K562 (cell line): ENCODE data around the gene SLC35G6.
"Not testable (repeated sequence)": the region's sequence is repeated elsewhere in the genome, so short reads cannot be mapped to it uniquely, and the experiment has no call there.

Experiments
- TEAD4 ChIP-seq, 2 experiments: sonication (generic) in 1 of 2; formaldehyde crosslinking in 1 of 2; IDR thresholded peaks; 2 replicates each; pipeline versions ENCODE4 v1.6.1 to v1.8.0; 2012 to 2022; ENCODE audit warnings: borderline replicate concordance in 1 of 2, inconsistent platforms in 1 of 2, low read length in 1 of 2, mild to moderate bottlenecking in 1 of 2, missing genetic modification reagents in 1 of 2
- TF ChIP-seq, protein P1 (sequence below): fragments of 250-450 bp; sonication (Bioruptor Pico); IDR thresholded peaks from 2 replicates; pipeline ENCODE4 v1.4.0; 2020
- TF ChIP-seq, protein P2 (sequence below), 3 experiments: IDR thresholded peaks in 2 of 3; conservative IDR thresholded peaks in 1 of 3; 2 replicates each; pipeline ENCODE4 v1.5.1; 2011 to 2012; ENCODE audit warnings: low read length in 3 of 3, mild to moderate bottlenecking in 3 of 3, control low read depth in 2 of 3, improper control_type of control experiment in 1 of 3, inconsistent platforms in 1 of 3, low read depth in 1 of 3, mixed read lengths in 1 of 3, moderate library complexity in 1 of 3; ENCODE audit not compliant: insufficient read depth in 2 of 3

DNA sequence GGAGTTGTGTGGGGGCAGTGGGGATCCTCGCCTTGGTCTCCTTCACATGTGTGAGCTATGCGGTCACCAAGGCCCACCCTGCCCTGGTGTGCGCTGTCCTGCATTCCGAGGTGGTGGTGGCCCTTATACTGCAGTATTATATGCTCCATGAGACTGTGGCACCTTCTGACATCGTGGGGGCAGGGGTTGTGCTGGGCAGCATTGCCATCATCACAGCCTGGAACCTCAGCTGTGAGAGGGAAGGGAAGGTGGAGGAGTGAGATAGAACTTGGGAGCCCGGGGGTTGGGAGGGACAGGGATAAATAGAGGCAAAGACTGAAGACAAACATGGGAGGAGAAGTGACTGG lies 1.5 kb downstream of the SLC35G6 start:
- TF ChIP-seq, protein P1, sequence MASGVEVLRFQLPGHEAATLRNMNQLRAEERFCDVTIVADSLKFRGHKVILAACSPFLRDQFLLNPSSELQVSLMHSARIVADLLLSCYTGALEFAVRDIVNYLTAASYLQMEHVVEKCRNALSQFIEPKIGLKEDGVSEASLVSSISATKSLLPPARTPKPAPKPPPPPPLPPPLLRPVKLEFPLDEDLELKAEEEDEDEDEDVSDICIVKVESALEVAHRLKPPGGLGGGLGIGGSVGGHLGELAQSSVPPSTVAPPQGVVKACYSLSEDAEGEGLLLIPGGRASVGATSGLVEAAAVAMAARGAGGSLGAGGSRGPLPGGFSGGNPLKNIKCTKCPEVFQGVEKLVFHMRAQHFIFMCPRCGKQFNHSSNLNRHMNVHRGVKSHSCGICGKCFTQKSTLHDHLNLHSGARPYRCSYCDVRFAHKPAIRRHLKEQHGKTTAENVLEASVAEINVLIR (CRISPR knock-in tag): not testable (repeated sequence)
- TF ChIP-seq TEAD4 (IDR thresholded peaks at IDR 0.05; ENCODE audit: low read length); TEAD4 (CRISPR knock-in tag; IDR thresholded peaks at IDR 0.05; ENCODE audit: borderline replicate concordance): not testable (repeated sequence)
- TF ChIP-seq, protein P2, sequence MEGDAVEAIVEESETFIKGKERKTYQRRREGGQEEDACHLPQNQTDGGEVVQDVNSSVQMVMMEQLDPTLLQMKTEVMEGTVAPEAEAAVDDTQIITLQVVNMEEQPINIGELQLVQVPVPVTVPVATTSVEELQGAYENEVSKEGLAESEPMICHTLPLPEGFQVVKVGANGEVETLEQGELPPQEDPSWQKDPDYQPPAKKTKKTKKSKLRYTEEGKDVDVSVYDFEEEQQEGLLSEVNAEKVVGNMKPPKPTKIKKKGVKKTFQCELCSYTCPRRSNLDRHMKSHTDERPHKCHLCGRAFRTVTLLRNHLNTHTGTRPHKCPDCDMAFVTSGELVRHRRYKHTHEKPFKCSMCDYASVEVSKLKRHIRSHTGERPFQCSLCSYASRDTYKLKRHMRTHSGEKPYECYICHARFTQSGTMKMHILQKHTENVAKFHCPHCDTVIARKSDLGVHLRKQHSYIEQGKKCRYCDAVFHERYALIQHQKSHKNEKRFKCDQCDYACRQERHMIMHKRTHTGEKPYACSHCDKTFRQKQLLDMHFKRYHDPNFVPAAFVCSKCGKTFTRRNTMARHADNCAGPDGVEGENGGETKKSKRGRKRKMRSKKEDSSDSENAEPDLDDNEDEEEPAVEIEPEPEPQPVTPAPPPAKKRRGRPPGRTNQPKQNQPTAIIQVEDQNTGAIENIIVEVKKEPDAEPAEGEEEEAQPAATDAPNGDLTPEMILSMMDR (IDR thresholded peaks at IDR 0.05 in 2 of 3, conservative IDR thresholded peaks at IDR 0.05 in 1 of 3; ENCODE audit: insufficient read depth in 2 of 3, low read depth in 1 of 3, low read length in 3 of 3): not testable (repeated sequence)
